Measurements from ENCODE around the gene HOXD8. TPM values are rescaled to one million over a fixed set of nuclear protein-coding genes. Genes with fewer than 3 reads are reported as not detected.

HOXD8 gene
- total and polyA plus RNA-seq, 2 of the 8 experiments (the other 6 are each of a cell fraction or from before 2014, with no cell fraction given), result not detected

GRCh38 chr2:176138923-176139660, 9.6 kb downstream of the HOXD8 start:
- Histone ChIP-seq H4K91ac (replicated peaks; ENCODE audit: insufficient read length, low read length) (no peak overlapping the region), H4K8ac (ENCODE audit: extremely low read depth, insufficient read depth, low read length) (no peak overlapping the region), H3K23me2 (ENCODE audit: low read depth, low read length) (peaks cover 3% of the 10 kb centered on the region; the same call in 1 of the 2 replicates), H3K4ac (replicated peaks; ENCODE audit: insufficient read length, low read depth, low read length) (no peak overlapping the region), H4K5ac (ENCODE audit: insufficient read length, low read depth, low read length) (no peak overlapping the region), H3K27me3 (replicated peaks in 1 of 4; ENCODE audit: control insufficient read depth in 3 of 4, extremely low read depth in 1 of 4, insufficient read depth in 3 of 4, low read length in 3 of 4) (peaks cover 86 to 100% (median 97%) of the 10 kb centered on the region in 4 experiments), H3K18ac (ENCODE audit: extremely low read depth, low read length) (no peak overlapping the region), H3K4me2 (ENCODE audit: insufficient read depth in 1 of 2, low read depth in 2 of 2, low read length in 2 of 2) (no peak overlapping the region; a peak in 1 of 4 replicates), H3K4me1 (replicated peaks in 1 of 4; ENCODE audit: control insufficient read depth in 3 of 4, insufficient read depth in 4 of 4, low read length in 3 of 4) (peaks cover 0 to 9% (median 4%) of the 10 kb centered on the region in 4 experiments; a peak in 5 of 7 replicates), H3K79me2 (ENCODE audit: control insufficient read depth in 1 of 2, insufficient read depth in 2 of 2, low read length in 2 of 2) (no peaks in the 10 kb centered on the region), H2BK120ac (replicated peaks; ENCODE audit: low read depth, low read length) (no peak overlapping the region), H3K56ac (replicated peaks; ENCODE audit: insufficient read length, low read depth, low read length) (no peak overlapping the region), H3K9ac (replicated peaks in 1 of 4; ENCODE audit: extremely low read depth in 1 of 4, low read depth in 3 of 4, low read length in 3 of 4) (no peak overlapping the region), H3K9me3 (ENCODE audit: insufficient read depth in 2 of 2, low read depth in 1 of 2, low read length in 1 of 2) (no peaks in the 10 kb centered on the region), H2AFZ (ENCODE audit: low read length) (no peak overlapping the region), H3K14ac (ENCODE audit: insufficient read length) (no peak overlapping the region), H2BK5ac (ENCODE audit: low read depth, low read length) (no peak overlapping the region), H2BK20ac (ENCODE audit: low read length) (no peak overlapping the region), H2AK5ac (ENCODE audit: low read depth, low read length) (no peak overlapping the region), H3K79me1 (ENCODE audit: low read depth, low read length) (no peaks in the 10 kb centered on the region), H2BK15ac (ENCODE audit: low read length) (no peak overlapping the region), H2BK12ac (ENCODE audit: low read depth, low read length) (no peak overlapping the region), H3K23ac (ENCODE audit: insufficient read length) (no peak overlapping the region), H3K4me3 (ENCODE audit: extremely low read depth in 1 of 4, insufficient read depth in 2 of 4, low read depth in 3 of 4, low read length in 4 of 4) (no peak overlapping the region), H4K20me1 (replicated peaks in 1 of 2; ENCODE audit: control insufficient read depth in 1 of 2, insufficient read depth in 2 of 2, low read length in 2 of 2) (peaks cover 4 to 16% of the 10 kb centered on the region in 2 experiments), H3K36me3 (ENCODE audit: control insufficient read depth in 2 of 4, insufficient read depth in 4 of 4, low read length in 3 of 4) (peaks cover 0 to 4% (median 0%) of the 10 kb centered on the region in 4 experiments; a peak in 1 of 8 replicates), H3K27ac (ENCODE audit: low read depth, low read length) (no peak overlapping the region)
- WGBS, 2 experiments (ENCODE audit: extremely low coverage in 1 of 2, insufficient coverage in 1 of 2, insufficient read length in 1 of 2, insufficient replicate concordance in 2 of 2, low coverage in 1 of 2, low lambda C conversion rate in 2 of 2, missing lambda C conversion rate in 1 of 2), result 55% methylated on average over 28 of the region's 28 CpGs; no CpG with 5 or more reads in 1 of the 2 experiments
- TF ChIP-seq RNF2 (IDR thresholded peaks at IDR 0.05; ENCODE audit: borderline replicate concordance, low read depth, low read length, missing control alignments, poor library complexity, severe bottlenecking) (peak; percentile 97), SUZ12 (IDR thresholded peaks at IDR 0.05; ENCODE audit: low read length) (peak; percentile 92), ATF2 (IDR thresholded peaks at IDR 0.05; ENCODE audit: low read length) (no peak), EZH2 (IDR thresholded peaks at IDR 0.05; ENCODE audit: low read depth, low read length, severe bottlenecking) (peak; percentile 77)
- DNase-seq (ENCODE audit: low read depth in 1 of 2, low spot score in 2 of 2) (peak in 1 of 2 experiments; percentile 37), FAIRE-seq (no peak)
- ChIA-PET POLR2A (ENCODE audit: partially characterized antibody) (interaction anchor here (1.8 kb wide), 1 partner anchor 23 kb away, joined by 4 read pairs; no protein-coding TSS in a partner anchor), CTCF (ENCODE audit: partially characterized antibody) (interaction anchor here (0.7 to 10.0 kb wide), 35 partner anchors 8 to 675 kb away, joined by 3 to 119 read pairs (median 11); partner anchors contain the start of genes HOXD10, HOXD4, HOXD8 and HOXD9)
